ENCODE measurements around the gene PRR33.

The PRR33 gene

GRCh38 chr11:1857064-1857463 lies 34.6 kb downstream of the PRR33 start:
- Histone ChIP-seq H3K36me3 (ENCODE audit: insufficient read depth, low read length) (no peaks in the 10 kb centered on the region), H3K27ac (ENCODE audit: low read depth, low read length) (no peak overlapping the region), H3K79me2 (ENCODE audit: control insufficient read depth, insufficient read depth, low read length, unreplicated experiment) (no peaks in the 10 kb centered on the region), H2AFZ (ENCODE audit: low read length, unreplicated experiment) (no peak overlapping the region), H3K27me3 (ENCODE audit: insufficient read depth, low read length) (no peaks in the 10 kb centered on the region), H3K4me3 (ENCODE audit: low read depth, low read length) (no peak overlapping the region), H3K4me1 (ENCODE audit: control insufficient read depth, insufficient read depth, low read length, unreplicated experiment) (no peaks in the 10 kb centered on the region)

- Histone ChIP-seq H3K36me3 (ENCODE audit: insufficient read depth, low read length) (no peaks in the 10 kb centered on the region), H3K27ac (ENCODE audit: low read depth, low read length) (no peak overlapping the region), H3K4me1 (ENCODE audit: control insufficient read depth, insufficient read depth, low read length, unreplicated experiment) (no peaks in the 10 kb centered on the region), H3K4me3 (ENCODE audit: low read depth, low read length) (no peak overlapping the region), H3K27me3 (ENCODE audit: insufficient read depth, low read length) (no peaks in the 10 kb centered on the region), H3K79me2 (ENCODE audit: control insufficient read depth, insufficient read depth, low read length, unreplicated experiment) (no peaks in the 10 kb centered on the region), H2AFZ (ENCODE audit: low read length, unreplicated experiment) (no peak overlapping the region)
These were observed 35.2 kb downstream of the PRR33 start for GRCh38 chr11:1856306-1857005.

- Histone ChIP-seq H2AFZ (ENCODE audit: low read length, unreplicated experiment) (no peak overlapping the region), H3K4me3 (ENCODE audit: low read depth, low read length) (no peak overlapping the region), H3K27me3 (ENCODE audit: insufficient read depth, low read length) (no peaks in the 10 kb centered on the region), H3K79me2 (ENCODE audit: control insufficient read depth, insufficient read depth, low read length, unreplicated experiment) (no peaks in the 10 kb centered on the region), H3K4me1 (ENCODE audit: control insufficient read depth, insufficient read depth, low read length, unreplicated experiment) (no peaks in the 10 kb centered on the region), H3K27ac (ENCODE audit: low read depth, low read length) (no peak overlapping the region), H3K36me3 (ENCODE audit: insufficient read depth, low read length) (no peaks in the 10 kb centered on the region)
These were observed 35.8 kb downstream of the PRR33 start for GRCh38 chr11:1855886-1856265.

GRCh38 chr11:1854949-1855885 lies 36.5 kb downstream of the PRR33 start:
- Histone ChIP-seq H3K4me3 (ENCODE audit: low read depth, low read length) (no peak overlapping the region), H3K36me3 (ENCODE audit: insufficient read depth, low read length) (no peaks in the 10 kb centered on the region), H3K27me3 (ENCODE audit: insufficient read depth, low read length) (no peaks in the 10 kb centered on the region), H3K79me2 (ENCODE audit: control insufficient read depth, insufficient read depth, low read length, unreplicated experiment) (no peaks in the 10 kb centered on the region), H3K27ac (ENCODE audit: low read depth, low read length) (no peak overlapping the region), H2AFZ (ENCODE audit: low read length, unreplicated experiment) (no peak overlapping the region), H3K4me1 (ENCODE audit: control insufficient read depth, insufficient read depth, low read length, unreplicated experiment) (no peaks in the 10 kb centered on the region)

- no peaks in the 10 kb centered on the region for H3K27me3 ChIP-seq (ENCODE audit: insufficient read depth, low read length)
- H3K4me3 ChIP-seq (ENCODE audit: low read depth, low read length), result no peak overlapping the region
- no peaks in the 10 kb centered on the region for H3K36me3 ChIP-seq (ENCODE audit: insufficient read depth, low read length)
- no peaks in the 10 kb centered on the region for H3K4me1 ChIP-seq (ENCODE audit: control insufficient read depth, insufficient read depth, low read length, unreplicated experiment)
- H3K79me2 ChIP-seq (ENCODE audit: control insufficient read depth, insufficient read depth, low read length, unreplicated experiment), result no peaks in the 10 kb centered on the region
- no peak overlapping the region for H2AFZ ChIP-seq (ENCODE audit: low read length, unreplicated experiment)
- H3K27ac ChIP-seq (ENCODE audit: low read depth, low read length), result no peak overlapping the region
These were observed 37.4 kb downstream of the PRR33 start for GRCh38 chr11:1854132-1854948.

- H3K27me3 ChIP-seq (ENCODE audit: insufficient read depth, low read length), result no peaks in the 10 kb centered on the region
- no peaks in the 10 kb centered on the region for H3K79me2 ChIP-seq (ENCODE audit: control insufficient read depth, insufficient read depth, low read length, unreplicated experiment)
- no peak overlapping the region for H2AFZ ChIP-seq (ENCODE audit: low read length, unreplicated experiment)
- no peak overlapping the region for H3K4me3 ChIP-seq (ENCODE audit: low read depth, low read length)
- H3K27ac ChIP-seq (ENCODE audit: low read depth, low read length), result no peak overlapping the region
- H3K36me3 ChIP-seq (ENCODE audit: insufficient read depth, low read length), result no peaks in the 10 kb centered on the region
- no peaks in the 10 kb centered on the region for H3K4me1 ChIP-seq (ENCODE audit: control insufficient read depth, insufficient read depth, low read length, unreplicated experiment)
These were observed 38.1 kb downstream of the PRR33 start for GRCh38 chr11:1853376-1854131.

- Histone ChIP-seq H3K27me3 (ENCODE audit: insufficient read depth, low read length) (no peaks in the 10 kb centered on the region), H3K36me3 (ENCODE audit: insufficient read depth, low read length) (no peaks in the 10 kb centered on the region), H2AFZ (ENCODE audit: low read length, unreplicated experiment) (no peak within 1 kb of the TSS), H3K4me1 (ENCODE audit: control insufficient read depth, insufficient read depth, low read length, unreplicated experiment) (no peaks in the 10 kb centered on the region), H3K27ac (ENCODE audit: low read depth, low read length) (no peak within 1 kb of the TSS), H3K4me3 (ENCODE audit: low read depth, low read length) (no peak within 1 kb of the TSS), H3K79me2 (ENCODE audit: control insufficient read depth, insufficient read depth, low read length, unreplicated experiment) (no peaks in the 10 kb centered on the region)
These were observed 38.8 kb downstream of the PRR33 start, which contains the start of gene LSP1 for GRCh38 chr11:1852877-1853276. Gene LSP1, plus strand, starts transcription at chr11:1853084. Its CDS starts 61 bp downstream, at chr11:1853145.

GRCh38 chr11:1852271-1852876 lies 39.3 kb downstream of the PRR33 start:
- Histone ChIP-seq H3K27ac (ENCODE audit: low read depth, low read length) (no peak overlapping the region), H3K36me3 (ENCODE audit: insufficient read depth, low read length) (no peaks in the 10 kb centered on the region), H3K79me2 (ENCODE audit: control insufficient read depth, insufficient read depth, low read length, unreplicated experiment) (no peaks in the 10 kb centered on the region), H3K4me3 (ENCODE audit: low read depth, low read length) (no peak overlapping the region), H3K4me1 (ENCODE audit: control insufficient read depth, insufficient read depth, low read length, unreplicated experiment) (no peaks in the 10 kb centered on the region), H3K27me3 (ENCODE audit: insufficient read depth, low read length) (no peaks in the 10 kb centered on the region), H2AFZ (ENCODE audit: low read length, unreplicated experiment) (no peak overlapping the region)

GRCh38 chr11:1851468-1852180 lies 40.1 kb downstream of the PRR33 start:
- no peak overlapping the region for H3K4me3 ChIP-seq (ENCODE audit: low read depth, low read length)
- no peak overlapping the region for H3K27ac ChIP-seq (ENCODE audit: low read depth, low read length)

More at GRCh38 chr11:1851468-1852180, 40.1 kb downstream of the PRR33 start:
- H3K4me1 ChIP-seq (ENCODE audit: control insufficient read depth, insufficient read depth, low read length, unreplicated experiment), result no peaks in the 10 kb centered on the region
- H3K36me3 ChIP-seq (ENCODE audit: insufficient read depth, low read length), result no peaks in the 10 kb centered on the region
- H2AFZ ChIP-seq (ENCODE audit: low read length, unreplicated experiment), result no peak overlapping the region
- no peaks in the 10 kb centered on the region for H3K27me3 ChIP-seq (ENCODE audit: insufficient read depth, low read length)
- H3K79me2 ChIP-seq (ENCODE audit: control insufficient read depth, insufficient read depth, low read length, unreplicated experiment), result no peaks in the 10 kb centered on the region

Data from ACC112 (cell line).